ENCODE results near the gene EPO. TPM values are rescaled to one million over a fixed set of nuclear protein-coding genes. Genes with fewer than 3 reads are reported as not detected.

EPO gene
- total and polyA plus RNA-seq, 4 donors: 0.10 TPM; not detected in 3

DNA sequence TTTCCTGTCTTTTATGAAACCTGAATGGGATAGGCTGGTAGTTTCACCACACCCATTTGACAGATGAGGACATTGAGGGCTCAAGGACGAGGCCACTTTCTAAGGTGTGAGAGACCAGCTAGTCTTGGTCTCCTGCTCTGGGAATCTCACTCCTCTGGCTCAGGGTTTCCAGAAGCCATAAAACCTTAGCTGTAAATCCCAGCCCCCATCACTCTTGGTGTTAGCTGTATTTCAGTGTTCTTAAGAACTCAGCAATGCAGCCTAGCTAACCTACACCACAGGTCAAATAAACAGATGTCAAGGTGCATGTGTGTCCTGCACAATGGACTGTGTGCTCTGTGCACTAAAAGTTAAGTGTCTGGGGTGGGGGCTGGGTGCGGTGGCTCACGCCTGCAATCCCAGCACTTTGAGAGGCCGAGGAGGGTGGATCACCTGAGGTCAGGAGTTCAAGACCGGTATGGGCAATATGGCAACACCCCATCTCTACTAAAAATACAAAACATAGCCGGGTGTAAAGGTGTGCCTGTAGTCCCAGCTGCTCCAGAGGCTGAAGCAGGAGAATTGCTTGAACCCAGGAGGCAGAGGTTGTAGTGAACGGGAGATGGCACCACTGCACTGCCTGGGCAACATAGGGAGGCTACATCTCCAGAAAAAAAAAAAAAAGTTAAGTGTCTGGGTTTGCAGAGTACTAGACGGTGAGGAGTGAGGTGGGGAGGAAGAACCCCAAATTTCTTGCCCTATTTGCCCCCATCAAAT, 567 bp upstream of the EPO start:
- WGBS, 2 donors: 46 to 52% methylated on average over 8 of the region's 8 CpGs
- ATAC-seq (ENCODE audit: insufficient read depth, low FRiP score): no peak
- H3K27me3 ChIP-seq (ENCODE audit: control insufficient read depth in 3 of 3, insufficient read depth in 3 of 3, low read length in 2 of 3): peaks cover 7 to 26% (median 23%) of the 10 kb centered on the region in 3 donors

DNA sequence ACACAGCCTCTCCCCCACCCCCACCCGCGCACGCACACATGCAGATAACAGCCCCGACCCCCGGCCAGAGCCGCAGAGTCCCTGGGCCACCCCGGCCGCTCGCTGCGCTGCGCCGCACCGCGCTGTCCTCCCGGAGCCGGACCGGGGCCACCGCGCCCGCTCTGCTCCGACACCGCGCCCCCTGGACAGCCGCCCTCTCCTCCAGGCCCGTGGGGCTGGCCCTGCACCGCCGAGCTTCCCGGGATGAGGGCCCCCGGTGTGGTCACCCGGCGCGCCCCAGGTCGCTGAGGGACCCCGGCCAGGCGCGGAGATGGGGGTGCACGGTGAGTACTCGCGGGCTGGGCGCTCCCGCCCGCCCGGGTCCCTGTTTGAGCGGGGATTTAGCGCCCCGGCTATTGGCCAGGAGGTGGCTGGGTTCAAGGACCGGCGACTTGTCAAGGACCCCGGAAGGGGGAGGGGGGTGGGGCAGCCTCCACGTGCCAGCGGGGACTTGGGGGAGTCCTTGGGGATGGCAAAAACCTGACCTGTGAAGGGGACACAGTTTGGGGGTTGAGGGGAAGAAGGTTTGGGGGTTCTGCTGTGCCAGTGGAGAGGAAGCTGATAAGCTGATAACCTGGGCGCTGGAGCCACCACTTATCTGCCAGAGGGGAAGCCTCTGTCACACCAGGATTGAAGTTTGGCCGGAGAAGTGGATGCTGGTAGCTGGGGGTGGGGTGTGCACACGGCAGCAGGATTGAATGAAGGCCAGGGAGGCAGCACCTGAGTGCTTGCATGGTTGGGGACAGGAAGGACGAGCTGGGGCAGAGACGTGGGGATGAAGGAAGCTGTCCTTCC, 620 bp downstream of the EPO start:
- WGBS, 2 donors: 4% methylated on average over 53 to 56 of the region's 56 CpGs
- Histone ChIP-seq H3K9ac (ENCODE audit: insufficient read depth in 1 of 2, low read length in 2 of 2) (no peak overlapping the region), H3K9me3 (ENCODE audit: control insufficient read depth in 4 of 4, insufficient read depth in 3 of 4, low read length in 3 of 4) (peaks cover 0 to 3% (median under 1%) of the 10 kb centered on the region in 4 donors), H3K27ac (ENCODE audit: low read depth in 1 of 2, low read length in 1 of 2) (no peak overlapping the region), H3K36me3 (ENCODE audit: control insufficient read depth in 4 of 4, insufficient read depth in 4 of 4, low read length in 4 of 4) (no peaks in the 10 kb centered on the region), H3K4me1 (ENCODE audit: control insufficient read depth in 5 of 5, insufficient read depth in 5 of 5, low read length in 5 of 5) (peaks cover 0 to 10% (median 3%) of the 10 kb centered on the region in 5 donors), H3K4me3 (no peak overlapping the region), H3K27me3 (ENCODE audit: control insufficient read depth in 3 of 3, insufficient read depth in 3 of 3, low read length in 2 of 3) (peaks cover 7 to 26% (median 23%) of the 10 kb centered on the region in 3 donors)
- peak in 1 of 3 donors; percentile 3 for DNase-seq
- no peak for TF ChIP-seq CTCF (IDR thresholded peaks at IDR 0.05; ENCODE audit: control extremely low read depth, extremely low read depth)
- ATAC-seq (ENCODE audit: insufficient read depth, low FRiP score): no peak

More for the DNA sequence above, 567 bp upstream of the EPO start:
- TF ChIP-seq CTCF (IDR thresholded peaks at IDR 0.05; ENCODE audit: control extremely low read depth, extremely low read depth): no peak
- Histone ChIP-seq H3K9me3 (ENCODE audit: control insufficient read depth in 4 of 4, insufficient read depth in 3 of 4, low read length in 3 of 4) (peaks cover 0 to 3% (median under 1%) of the 10 kb centered on the region in 4 donors), H3K27ac (ENCODE audit: low read depth in 1 of 2, low read length in 1 of 2) (no peak overlapping the region), H3K36me3 (ENCODE audit: control insufficient read depth in 4 of 4, insufficient read depth in 4 of 4, low read length in 4 of 4) (no peaks in the 10 kb centered on the region), H3K4me3 (no peak overlapping the region), H3K4me1 (ENCODE audit: control insufficient read depth in 5 of 5, insufficient read depth in 5 of 5, low read length in 5 of 5) (peaks cover 0 to 10% (median 3%) of the 10 kb centered on the region in 5 donors), H3K9ac (ENCODE audit: insufficient read depth in 1 of 2, low read length in 2 of 2) (no peak overlapping the region)
- DNase-seq: peak in 1 of 3 donors; percentile 23

GRCh38 chr7:100721505-100721812, 1.2 kb downstream of the EPO start:
- Histone ChIP-seq H3K27ac (ENCODE audit: low read depth in 1 of 2, low read length in 1 of 2) (no peak overlapping the region), H3K9ac (ENCODE audit: insufficient read depth in 1 of 2, low read length in 2 of 2) (no peak overlapping the region), H3K36me3 (ENCODE audit: control insufficient read depth in 4 of 4, insufficient read depth in 4 of 4, low read length in 4 of 4) (no peaks in the 10 kb centered on the region), H3K4me3 (no peak overlapping the region), H3K27me3 (ENCODE audit: control insufficient read depth in 3 of 3, insufficient read depth in 3 of 3, low read length in 2 of 3) (peaks cover 7 to 26% (median 23%) of the 10 kb centered on the region in 3 donors), H3K9me3 (ENCODE audit: control insufficient read depth in 4 of 4, insufficient read depth in 3 of 4, low read length in 3 of 4) (peaks cover 0 to 3% (median under 1%) of the 10 kb centered on the region in 4 donors), H3K4me1 (ENCODE audit: control insufficient read depth in 5 of 5, insufficient read depth in 5 of 5, low read length in 5 of 5) (peaks cover 0 to 10% (median 3%) of the 10 kb centered on the region in 5 donors)
- DNase-seq (no peak), ATAC-seq (ENCODE audit: insufficient read depth, low FRiP score) (no peak)
- 73 to 82% methylated on average over 8 of the region's 8 CpGs for WGBS, 2 donors
- no peak for TF ChIP-seq CTCF (IDR thresholded peaks at IDR 0.05; ENCODE audit: control extremely low read depth, extremely low read depth)
